ENCODE measurements around the gene FGFBP3. TPM values are rescaled to one million over a fixed set of nuclear protein-coding genes. Genes with fewer than 3 reads are reported as not detected.
A peak's percentile ranks its signal among the peaks of the same experiment; 100 is the strongest.

Gene FGFBP3
- total RNA-seq, 1 donor from 2014 or later, result 7.5 TPM

DNA sequence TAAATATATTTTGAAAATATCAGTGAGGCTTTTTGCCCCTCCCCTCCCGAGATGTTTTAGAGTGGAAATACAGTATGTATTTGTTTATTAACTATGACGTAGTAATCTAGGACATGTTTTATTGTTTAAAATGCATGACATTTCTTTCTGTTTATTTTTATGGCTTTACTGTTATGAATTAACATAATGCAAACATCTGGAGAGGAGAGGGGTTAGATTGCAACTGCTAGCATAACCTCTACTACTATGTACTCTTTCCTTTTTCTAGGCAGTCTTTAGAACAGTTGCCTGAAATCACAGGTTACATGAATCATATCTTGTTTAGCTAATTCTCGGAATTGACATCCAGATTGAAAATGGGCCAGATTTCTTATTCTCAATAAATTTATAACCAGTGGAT lies 21.7 kb upstream of the FGFBP3 start:
- Mint-ChIP-seq H3K27me3 (ENCODE audit: unreplicated experiment) (no peaks in the 10 kb centered on the region), H3K36me3 (ENCODE audit: unreplicated experiment) (no peaks in the 10 kb centered on the region), H3K4me3 (ENCODE audit: unreplicated experiment) (no peak overlapping the region), H3K9me3 (ENCODE audit: unreplicated experiment) (no peaks in the 10 kb centered on the region), H3K27ac (ENCODE audit: unreplicated experiment) (peak overlapping the region; percentile 63), H3K4me1 (ENCODE audit: low read depth, unreplicated experiment) (peaks cover 16% of the 10 kb centered on the region)
- DNase-seq, result no peak
- TF ChIP-seq, protein P1, sequence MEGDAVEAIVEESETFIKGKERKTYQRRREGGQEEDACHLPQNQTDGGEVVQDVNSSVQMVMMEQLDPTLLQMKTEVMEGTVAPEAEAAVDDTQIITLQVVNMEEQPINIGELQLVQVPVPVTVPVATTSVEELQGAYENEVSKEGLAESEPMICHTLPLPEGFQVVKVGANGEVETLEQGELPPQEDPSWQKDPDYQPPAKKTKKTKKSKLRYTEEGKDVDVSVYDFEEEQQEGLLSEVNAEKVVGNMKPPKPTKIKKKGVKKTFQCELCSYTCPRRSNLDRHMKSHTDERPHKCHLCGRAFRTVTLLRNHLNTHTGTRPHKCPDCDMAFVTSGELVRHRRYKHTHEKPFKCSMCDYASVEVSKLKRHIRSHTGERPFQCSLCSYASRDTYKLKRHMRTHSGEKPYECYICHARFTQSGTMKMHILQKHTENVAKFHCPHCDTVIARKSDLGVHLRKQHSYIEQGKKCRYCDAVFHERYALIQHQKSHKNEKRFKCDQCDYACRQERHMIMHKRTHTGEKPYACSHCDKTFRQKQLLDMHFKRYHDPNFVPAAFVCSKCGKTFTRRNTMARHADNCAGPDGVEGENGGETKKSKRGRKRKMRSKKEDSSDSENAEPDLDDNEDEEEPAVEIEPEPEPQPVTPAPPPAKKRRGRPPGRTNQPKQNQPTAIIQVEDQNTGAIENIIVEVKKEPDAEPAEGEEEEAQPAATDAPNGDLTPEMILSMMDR (IDR thresholded peaks at IDR 0.05; ENCODE audit: partially characterized antibody, unreplicated experiment), result no peak

DNA sequence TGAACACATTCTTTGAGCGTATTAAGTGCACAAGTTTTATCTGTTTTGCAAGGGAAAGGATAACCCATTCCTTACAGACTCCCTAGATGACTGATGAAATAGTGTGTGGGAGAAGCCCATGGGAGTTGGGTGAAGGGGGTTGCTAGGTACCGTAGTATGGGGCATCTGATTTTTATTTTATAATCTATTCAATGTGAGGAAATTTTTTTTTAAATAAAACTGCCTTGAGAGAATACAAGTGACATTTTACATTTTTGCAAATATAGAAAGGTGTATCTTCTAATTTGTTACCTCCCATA lies 15.7 kb upstream of the FGFBP3 start:
- DNase-seq, result no peak
- Mint-ChIP-seq H3K4me1 (ENCODE audit: low read depth, unreplicated experiment) (peaks cover 13% of the 10 kb centered on the region), H3K27ac (ENCODE audit: unreplicated experiment) (no peak overlapping the region), H3K4me3 (ENCODE audit: unreplicated experiment) (peak overlapping the region; percentile 98), H3K27me3 (ENCODE audit: unreplicated experiment) (peaks cover 5% of the 10 kb centered on the region), H3K36me3 (ENCODE audit: unreplicated experiment) (no peaks in the 10 kb centered on the region), H3K9me3 (ENCODE audit: unreplicated experiment) (peaks cover 9% of the 10 kb centered on the region)
- TF ChIP-seq, protein P1 (IDR thresholded peaks at IDR 0.05; ENCODE audit: partially characterized antibody, unreplicated experiment), result no peak

DNA sequence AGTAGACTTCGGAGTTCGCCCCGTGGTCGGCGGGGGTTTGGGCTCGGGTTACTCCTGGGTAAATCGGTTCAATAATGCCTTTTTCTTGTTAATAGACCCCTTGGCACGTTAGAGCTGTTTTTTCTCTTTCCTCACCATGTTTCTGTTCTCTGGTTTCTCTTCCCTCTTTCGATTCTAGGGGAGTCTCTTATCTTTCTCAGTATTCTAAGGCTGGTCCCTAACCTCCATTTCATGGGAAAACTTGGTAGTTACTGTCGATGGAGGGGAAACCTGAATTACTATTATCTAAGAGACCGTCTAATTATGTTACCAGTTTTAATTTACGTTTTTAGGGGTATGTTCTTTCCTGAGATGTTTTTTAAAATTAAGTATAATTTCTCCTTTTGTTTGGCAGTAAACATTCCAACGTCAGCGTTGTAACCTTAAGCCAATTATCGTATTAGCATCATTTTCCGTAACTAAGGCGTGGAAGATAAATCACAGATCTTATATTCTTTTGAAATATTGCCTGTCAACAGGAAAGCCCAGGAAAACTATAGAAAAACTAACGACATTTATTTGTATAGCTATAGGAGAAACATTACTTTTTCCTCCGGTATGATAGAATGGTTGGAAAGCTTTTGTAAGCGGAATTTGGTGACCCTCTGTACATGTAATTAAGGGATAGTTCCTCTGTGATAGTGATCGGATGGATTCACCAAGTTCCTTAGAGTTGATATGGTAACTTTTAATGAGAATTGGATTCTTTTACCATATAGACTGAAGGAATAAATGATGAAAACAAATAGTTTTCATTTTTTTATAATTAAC lies 15.1 kb upstream of the FGFBP3 start:
- peak overlapping the region; percentile 88 for H3K27ac Mint-ChIP-seq (ENCODE audit: unreplicated experiment)
- no peak for DNase-seq
- TF ChIP-seq, protein P1 (IDR thresholded peaks at IDR 0.05; ENCODE audit: partially characterized antibody, unreplicated experiment), result no peak
- H3K36me3 Mint-ChIP-seq (ENCODE audit: unreplicated experiment), result no peaks in the 10 kb centered on the region
- peaks cover 9% of the 10 kb centered on the region for H3K9me3 Mint-ChIP-seq (ENCODE audit: unreplicated experiment)
- H3K27me3 Mint-ChIP-seq (ENCODE audit: unreplicated experiment), result peaks cover 5% of the 10 kb centered on the region
- H3K4me1 Mint-ChIP-seq (ENCODE audit: low read depth, unreplicated experiment), result peaks cover 13% of the 10 kb centered on the region
- H3K4me3 Mint-ChIP-seq (ENCODE audit: unreplicated experiment), result peak overlapping the region; percentile 98

DNA sequence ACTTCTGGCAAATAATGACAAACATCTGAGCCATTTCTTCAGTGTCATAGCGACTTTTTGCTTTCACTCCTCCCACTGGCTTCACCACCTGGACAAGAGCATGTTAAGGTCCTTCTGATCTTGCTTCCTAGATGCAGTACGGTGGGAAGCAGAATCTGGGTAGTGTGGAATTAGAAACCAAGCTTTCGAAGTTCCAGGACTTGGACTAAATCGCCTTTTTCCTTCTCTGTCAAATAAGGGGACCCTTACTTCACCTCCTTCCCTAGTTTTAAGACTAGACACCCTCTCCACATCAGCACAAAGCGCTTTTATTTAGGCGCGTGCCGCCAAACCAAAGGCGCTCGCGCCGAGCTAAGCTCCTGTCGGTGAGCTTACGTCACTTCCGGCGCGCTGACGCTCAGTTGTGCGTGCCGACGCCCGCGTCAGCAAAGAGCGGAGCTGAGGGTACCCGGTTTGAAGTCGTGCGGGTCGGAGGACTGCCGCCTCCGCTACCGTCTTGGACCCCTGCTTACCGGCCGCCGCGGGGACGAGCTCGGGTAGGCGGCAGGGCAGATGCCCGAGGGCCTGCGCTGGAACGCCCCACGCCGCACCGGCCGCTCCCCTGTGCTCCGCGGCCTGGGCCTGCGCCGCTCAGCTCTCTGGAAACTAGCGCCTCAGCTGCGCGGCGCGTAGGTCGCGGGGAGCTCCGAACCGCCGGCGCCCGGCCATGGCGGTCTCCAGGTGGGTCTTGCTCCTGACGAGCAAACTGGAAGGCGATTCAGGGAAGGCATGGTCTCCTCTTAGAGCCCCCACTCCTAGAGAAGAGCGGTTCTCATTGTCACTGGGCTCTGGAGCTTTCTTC lies 14.3 kb upstream of the FGFBP3 start, which contains the start of gene BTAF1:
TSS of gene BTAF1 (plus strand) at position 400 of the 841 bp plus-strand sequence. CDS start at position 707, 307 bp downstream.
- H3K4me1 Mint-ChIP-seq (ENCODE audit: low read depth, unreplicated experiment), result peaks cover 13% of the 10 kb centered on the region
- peaks cover 5% of the 10 kb centered on the region for H3K27me3 Mint-ChIP-seq (ENCODE audit: unreplicated experiment)
- TF ChIP-seq, protein P1 (IDR thresholded peaks at IDR 0.05; ENCODE audit: partially characterized antibody, unreplicated experiment), result no peak
- DNase-seq, result peak; percentile 91
- peaks cover 10% of the 10 kb centered on the region for H3K9me3 Mint-ChIP-seq (ENCODE audit: unreplicated experiment)
- peak within 1 kb of the TSS; percentile 95 for H3K27ac Mint-ChIP-seq (ENCODE audit: unreplicated experiment)
- H3K4me3 Mint-ChIP-seq (ENCODE audit: unreplicated experiment), result peak within 1 kb of the TSS; percentile 98
- H3K36me3 Mint-ChIP-seq (ENCODE audit: unreplicated experiment), result peaks cover 4% of the 10 kb centered on the region
